Brain microvascular endothelial cell (primary cell): ENCODE data around the gene DNAH14.

Source experiments
- DNase-seq: peaks from one replicate; pipeline ENCODE4 v3.0.0-alpha.2; 2020
- H3K27ac ChIP-seq: fragments of 250-450 bp; sonication (Bioruptor Pico); 2 replicates; pipeline ENCODE4 v1.5.1; 2020; ENCODE audit warnings: mild to moderate bottlenecking, moderate library complexity
- H3K27me3 ChIP-seq: fragments of 250-450 bp; sonication (Bioruptor Pico); replicated peaks from 2 replicates; pipeline ENCODE4 v1.5.1; 2020; ENCODE audit warnings: mild to moderate bottlenecking
- H3K36me3 ChIP-seq: fragments of 250-450 bp; sonication (Bioruptor Pico); replicated peaks from 2 replicates; pipeline ENCODE4 v1.5.1; 2020; ENCODE audit warnings: mild to moderate bottlenecking
- H3K4me3 ChIP-seq: 2 replicates; pipeline ENCODE4 v1.5.1; 2011; ENCODE audit warnings: low read depth, mild to moderate bottlenecking, control low read depth, low read length, moderate library complexity
- CTCF ChIP-seq: IDR thresholded peaks from 2 replicates; pipeline ENCODE4 v1.5.1; 2011; ENCODE audit warnings: low read depth, mild to moderate bottlenecking, moderate library complexity, low read length, control low read depth, inconsistent platforms; ENCODE audit errors: missing control alignments
- in situ Hi-C: cut with HindIII; loops from 2 replicates; pipeline ENCODE4 v1.10.0; 2017; ENCODE audit warnings: low sequenced_read_pairs, low pct_ligation_motif_present

The DNAH14 gene

GRCh38 chr1:225422031-225422605 is 492.6 kb downstream of the DNAH14 start:
- no peak for TF ChIP-seq CTCF
- no peaks in the 10 kb centered on the region for H3K27me3 ChIP-seq
- no peak overlapping the region for H3K27ac ChIP-seq
- no peak for DNase-seq
- no peak overlapping the region for H3K4me3 ChIP-seq
- peaks cover 9% of the 10 kb centered on the region for H3K36me3 ChIP-seq
- in situ Hi-C loops = no loop called here

- DNase-seq = no peak
- TF ChIP-seq CTCF = no peak
- Histone ChIP-seq H3K27ac (no peak overlapping the region), H3K27me3 (no peaks in the 10 kb centered on the region), H3K36me3 (peaks cover 3% of the 10 kb centered on the region), H3K4me3 (no peak overlapping the region)
- in situ Hi-C loops = no loop called here
Measured at GRCh38 chr1:225422795-225423517, 493.5 kb downstream of the DNAH14 start.

GRCh38 chr1:225423518-225423855 is 494.0 kb downstream of the DNAH14 start:
- Histone ChIP-seq H3K36me3 (peaks cover 2% of the 10 kb centered on the region), H3K27ac (no peak overlapping the region), H3K4me3 (no peak overlapping the region), H3K27me3 (no peaks in the 10 kb centered on the region)
- TF ChIP-seq CTCF = no peak
- DNase-seq = no peak
- in situ Hi-C loops = no loop called here

- Histone ChIP-seq H3K4me3 (no peak overlapping the region), H3K27ac (peak overlapping the region; percentile 12)
- in situ Hi-C loops = no loop called here
Measured at GRCh38 chr1:225424562-225425200, 495.2 kb downstream of the DNAH14 start.

GRCh38 chr1:225425201-225425786 is 495.8 kb downstream of the DNAH14 start:
- DNase-seq = no peak
- Histone ChIP-seq H3K36me3 (peaks cover 2% of the 10 kb centered on the region), H3K4me3 (no peak overlapping the region), H3K27ac (peak overlapping the region; percentile 12), H3K27me3 (no peaks in the 10 kb centered on the region)
- in situ Hi-C loops = no loop called here
- TF ChIP-seq CTCF = no peak

More at GRCh38 chr1:225424562-225425200, 495.2 kb downstream of the DNAH14 start:
- DNase-seq = peak; percentile 20
- H3K27me3 ChIP-seq = no peaks in the 10 kb centered on the region
- TF ChIP-seq CTCF = no peak
- peaks cover 2% of the 10 kb centered on the region for H3K36me3 ChIP-seq
